Measurements from ENCODE around the gene UROD.
A peak's percentile ranks its signal among the peaks of the same experiment; 100 is the strongest.
"Not testable (repeated sequence)": the region's sequence is repeated elsewhere in the genome, so short reads cannot be mapped to it uniquely, and the experiment has no call there.

The UROD gene

DNA sequence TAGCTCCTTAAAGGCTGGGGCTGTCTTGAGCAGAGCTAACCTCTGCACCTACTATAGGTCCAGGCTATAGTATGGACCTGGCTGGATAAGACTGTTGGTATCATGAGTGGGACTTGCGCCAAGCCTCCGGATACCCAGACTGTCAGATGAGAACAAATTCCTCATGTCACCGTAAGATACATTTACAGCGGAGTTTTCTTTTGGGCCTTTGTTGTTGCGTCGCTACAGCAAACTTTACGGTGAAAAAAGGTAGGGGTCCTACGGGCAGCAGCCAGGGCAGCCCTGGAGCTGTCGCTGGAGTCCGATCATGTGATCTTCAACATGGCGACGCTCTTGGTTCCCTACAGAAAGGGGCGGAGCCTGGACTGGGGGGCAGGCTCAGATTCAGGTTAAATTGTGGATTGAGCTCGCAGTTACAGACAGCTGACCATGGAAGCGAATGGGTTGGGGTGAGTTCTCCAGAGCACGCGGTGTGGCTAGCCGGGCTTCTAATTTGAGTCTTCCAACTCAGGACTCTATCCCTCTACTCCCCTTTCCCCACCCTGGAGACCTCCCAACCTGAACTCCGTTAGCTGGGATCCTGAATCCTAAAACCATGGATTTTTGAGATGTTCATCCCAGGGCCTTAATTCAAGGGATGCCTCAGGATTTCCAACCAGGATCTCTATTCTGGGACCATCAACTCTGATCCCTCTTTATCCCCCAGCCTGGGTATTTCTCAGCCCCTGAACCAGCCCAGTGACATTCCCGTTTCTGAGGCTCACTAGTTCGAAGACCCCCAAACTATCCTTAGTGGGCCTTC lies at the start of gene UROD:
Gene UROD (plus strand): TSS at position 418 of the 802 bp plus-strand sequence. CDS start 12 bp downstream, at position 430.
- peak; percentile 93 for DNase-seq

DNA sequence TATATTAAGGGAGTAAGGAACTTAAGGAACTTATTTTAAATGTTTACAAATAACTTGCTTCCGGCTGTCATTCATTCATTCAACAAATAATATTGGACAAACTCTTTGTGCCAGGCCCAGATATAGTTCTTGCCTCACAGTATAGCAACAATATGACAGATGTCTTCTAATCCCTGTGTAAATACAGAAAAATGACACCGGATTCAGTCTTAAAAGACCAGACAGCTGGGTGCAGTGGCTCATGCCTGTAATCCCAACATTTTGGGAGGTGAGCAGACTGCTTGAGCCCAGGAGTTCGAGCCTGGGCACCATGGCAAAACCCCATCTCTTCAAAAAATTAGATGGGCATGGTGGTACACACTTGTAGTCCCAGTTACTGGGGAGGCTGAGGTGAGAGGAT lies 49.3 kb upstream of the UROD start:
- no peak for DNase-seq

DNA sequence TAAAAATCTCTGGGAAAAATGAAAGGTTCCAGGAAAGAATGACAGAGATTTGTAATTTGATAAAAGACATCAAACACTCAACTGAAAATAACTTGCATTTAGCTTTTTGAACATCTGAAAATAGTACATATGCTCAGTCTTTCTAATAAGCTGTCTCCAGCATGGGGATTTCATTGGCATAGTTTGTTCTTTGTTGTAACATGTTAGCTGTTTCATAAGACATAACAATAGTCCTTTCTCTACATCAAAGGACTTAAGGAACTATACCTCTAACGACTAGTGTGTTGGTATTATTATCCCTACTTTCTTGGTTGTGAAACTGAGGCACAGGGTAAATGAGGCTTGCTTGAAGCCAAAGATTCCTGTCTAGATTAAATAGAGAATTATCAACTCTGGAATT lies 47.7 kb upstream of the UROD start:
- DNase-seq: no peak

DNA sequence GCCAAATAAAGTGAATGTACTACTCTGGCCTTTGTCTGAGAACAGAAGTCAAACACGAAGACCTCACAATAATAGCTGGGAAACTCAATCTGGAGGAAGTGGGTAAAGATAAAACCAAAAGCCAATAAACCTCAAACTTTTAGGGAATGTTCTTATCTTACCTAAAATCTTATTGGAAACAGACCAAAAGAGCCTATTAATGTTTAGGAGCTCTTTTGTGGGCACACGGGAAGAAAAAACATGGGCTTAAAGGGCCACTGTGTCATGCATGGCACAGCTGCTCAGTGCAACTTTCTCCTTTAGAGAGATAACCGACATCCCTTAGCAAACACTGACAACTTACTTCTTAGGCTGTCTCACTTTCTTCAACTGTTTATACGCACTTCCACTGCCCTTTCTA lies 41.7 kb upstream of the UROD start:
- DNase-seq: no peak

DNA sequence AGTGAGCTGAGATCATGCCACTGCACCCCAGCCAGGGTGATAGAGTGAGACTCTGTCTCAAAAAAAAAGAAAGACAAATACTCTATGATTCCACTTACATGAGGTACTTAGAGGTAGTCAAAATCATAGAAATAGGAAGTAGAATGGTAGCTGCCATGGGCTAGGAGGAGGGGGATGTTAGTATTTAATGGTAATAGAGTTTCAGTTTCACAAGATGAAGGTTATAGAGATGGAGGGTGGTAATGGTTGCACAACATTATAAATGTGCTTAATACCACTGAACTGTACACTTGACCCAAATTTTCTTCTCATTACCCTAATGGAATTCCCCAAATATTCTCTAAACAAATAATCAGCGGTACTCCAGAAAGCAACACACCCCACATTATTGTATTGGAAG lies 38.4 kb upstream of the UROD start:
- no peak for DNase-seq

DNA sequence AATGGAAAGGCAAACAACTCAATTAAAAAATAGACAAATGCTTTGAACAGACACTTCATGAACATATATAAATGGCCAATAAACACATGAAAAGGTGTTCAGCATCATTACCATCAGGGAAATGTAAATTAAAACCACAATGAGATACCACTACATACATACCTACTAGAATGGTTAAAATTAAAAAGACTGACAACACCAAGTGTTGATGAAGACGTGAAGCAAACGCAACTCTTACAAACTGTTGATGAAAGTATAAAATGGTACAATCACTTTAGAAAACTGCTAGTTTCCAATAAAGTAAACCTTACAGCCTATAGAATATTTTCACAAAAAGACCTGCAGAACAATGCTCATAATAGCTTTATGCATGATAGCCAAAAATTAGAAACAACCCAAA lies 35.8 kb upstream of the UROD start:
- no peak for DNase-seq

DNA sequence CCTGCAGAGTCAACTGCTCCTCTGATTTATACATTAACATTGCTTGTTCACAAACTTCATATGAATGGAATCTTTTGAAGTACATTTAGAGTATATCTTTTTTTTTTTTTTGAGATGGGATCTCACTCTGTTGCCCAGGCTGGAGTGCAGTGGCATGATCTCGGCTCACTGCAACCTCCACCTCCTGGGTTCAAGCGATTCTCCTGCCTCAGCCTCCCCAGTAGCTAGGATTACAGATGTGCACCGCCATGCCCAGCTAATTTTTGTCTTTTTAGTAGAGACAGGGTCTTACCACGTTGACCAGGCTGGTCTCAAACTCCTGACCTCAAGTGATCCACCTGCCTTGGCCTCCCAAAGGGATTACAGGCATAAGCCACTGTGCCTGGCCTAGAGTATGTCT lies 34.7 kb upstream of the UROD start:
- not testable (repeated sequence) for DNase-seq

DNA sequence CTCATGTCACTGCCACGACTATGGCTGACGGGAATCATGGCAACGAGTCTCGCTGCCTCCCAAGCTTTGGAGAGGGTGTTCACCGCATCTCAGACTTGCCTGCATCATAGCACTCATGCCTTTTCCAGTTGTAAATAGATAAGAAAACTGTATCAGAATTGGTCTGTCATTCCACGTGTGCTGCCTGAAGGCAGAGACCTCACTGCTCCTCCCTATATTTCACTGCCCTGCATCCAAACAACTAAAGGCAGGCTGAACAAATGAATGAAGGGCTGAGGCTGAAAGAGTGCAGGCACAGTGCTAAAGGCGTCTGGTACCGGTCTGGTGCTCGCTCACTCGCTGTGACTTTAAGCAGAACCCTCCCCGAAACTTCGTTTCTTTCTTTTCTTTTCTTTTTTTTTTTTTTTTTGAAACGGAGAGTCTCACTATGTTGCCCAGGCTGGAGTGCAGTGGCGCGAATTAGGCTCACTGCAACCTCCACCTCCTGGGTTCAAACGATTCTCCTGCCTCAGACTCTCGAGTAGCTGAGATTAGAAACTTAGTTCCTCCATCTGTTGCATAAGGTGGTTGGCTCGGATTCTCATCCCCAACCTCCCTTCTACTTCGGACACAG lies 26.2 kb upstream of the UROD start:
- DNase-seq: no peak

DNA sequence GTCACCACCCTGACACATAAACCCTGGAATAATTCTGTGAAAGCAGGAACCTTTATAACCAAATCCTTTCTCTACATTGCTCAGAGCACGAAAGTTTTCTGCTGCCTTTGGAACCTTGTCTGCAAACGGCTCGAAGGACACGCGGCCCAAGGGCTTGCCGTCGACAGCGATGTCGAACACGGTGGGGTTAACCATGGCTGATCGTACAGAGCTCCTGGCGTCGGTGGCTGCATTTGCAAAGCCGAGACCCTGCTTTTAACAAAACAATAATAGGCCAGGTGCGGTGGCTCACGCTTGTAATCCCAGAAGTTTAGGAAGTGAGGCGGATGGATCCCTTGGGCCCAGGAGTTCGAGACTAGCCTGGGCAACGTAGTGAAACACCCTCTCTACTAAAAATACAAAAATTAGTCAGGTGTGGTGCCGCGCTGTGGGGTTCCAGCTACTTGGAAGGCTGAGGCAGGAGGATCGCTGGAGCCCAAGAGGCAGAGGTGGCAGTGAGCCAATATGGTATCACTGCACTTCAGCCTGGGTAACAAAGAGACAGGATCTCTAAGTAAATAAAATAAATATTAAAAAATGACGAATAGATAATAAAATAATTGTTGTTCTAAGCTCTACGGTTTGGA lies 23.4 kb upstream of the UROD start:
- DNase-seq: no peak

DNA sequence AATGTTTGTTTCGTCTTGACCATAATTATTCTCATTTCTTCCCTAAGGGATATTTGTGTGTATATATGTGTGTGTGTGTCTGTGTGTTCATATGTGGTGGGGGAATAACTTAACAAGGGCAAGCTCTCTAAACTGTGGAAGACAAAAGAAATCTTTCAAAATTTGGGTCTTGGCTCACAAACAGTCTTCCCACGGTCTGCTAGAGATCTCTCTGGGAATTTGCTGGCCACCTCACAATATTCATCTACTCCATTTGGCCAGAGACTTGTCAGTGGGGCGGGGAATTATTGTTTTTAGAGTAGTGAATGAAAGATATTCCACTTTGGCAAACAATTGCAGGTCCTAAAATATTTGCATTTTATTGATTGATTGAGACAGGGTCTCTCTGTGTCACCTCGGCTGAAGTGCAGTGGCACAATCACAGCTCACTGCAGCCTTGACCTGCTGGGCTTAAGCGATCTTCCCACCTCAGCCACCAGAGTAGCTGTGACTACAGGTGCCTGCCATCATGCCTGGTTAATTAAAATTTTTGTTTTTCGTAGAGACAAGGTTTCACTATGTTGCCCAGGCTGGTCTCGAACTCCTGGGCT lies 17.6 kb upstream of the UROD start:
- no peak for DNase-seq

DNA sequence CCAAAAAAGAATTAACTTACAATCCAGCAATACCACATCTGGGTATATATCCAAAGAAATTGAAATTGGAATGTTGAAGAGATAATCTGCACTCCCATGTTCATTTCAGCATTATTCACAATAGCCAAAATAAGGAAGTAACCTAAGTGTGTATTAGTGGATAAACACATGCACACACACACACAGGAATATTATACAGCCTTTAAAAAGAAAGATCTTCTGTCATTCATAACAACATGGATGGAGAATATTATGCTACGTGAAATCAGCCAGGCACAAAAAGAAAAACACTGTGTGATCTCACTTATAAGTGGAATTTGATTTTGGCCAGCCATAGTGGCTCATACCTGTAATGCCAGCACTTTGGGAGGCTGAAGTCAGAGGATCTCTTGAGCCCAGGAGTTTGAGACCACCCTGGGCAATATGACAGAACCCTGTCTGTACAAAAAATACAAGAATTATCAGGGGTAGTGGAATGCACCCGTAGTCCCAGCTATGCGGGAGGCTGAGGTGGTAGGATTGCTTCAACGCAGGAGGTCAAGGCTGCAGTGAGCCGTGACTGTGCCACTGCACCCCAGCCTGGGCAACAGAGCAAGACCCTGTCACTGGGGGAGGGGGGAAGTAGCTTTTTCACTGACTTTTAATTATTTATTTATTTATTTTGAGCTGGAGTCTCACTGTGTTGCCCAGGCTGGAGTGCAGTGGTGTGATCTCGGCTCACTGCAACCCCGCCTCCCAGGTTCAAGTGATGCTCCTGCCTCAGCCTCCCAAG lies 16.4 kb upstream of the UROD start:
- no peak for DNase-seq

DNA sequence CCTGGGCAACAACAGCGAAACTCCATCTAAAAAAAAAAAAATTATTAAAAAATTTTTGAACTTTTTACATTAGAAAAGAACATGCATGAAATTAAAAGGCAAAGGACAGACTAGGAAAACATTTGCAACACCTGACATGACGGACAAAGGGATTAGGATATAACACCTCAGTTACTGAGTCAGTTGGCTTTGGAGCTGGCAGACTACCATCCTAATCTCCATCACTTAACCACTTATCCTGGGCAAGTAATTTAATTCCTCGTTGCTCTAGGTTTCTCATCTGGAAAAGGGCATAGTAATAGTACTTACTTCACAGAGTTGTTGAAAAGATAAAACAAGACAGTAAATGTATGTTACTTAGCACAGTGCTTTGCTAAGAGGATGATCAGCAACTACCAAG lies 12.8 kb upstream of the UROD start:
- DNase-seq: no peak

DNA sequence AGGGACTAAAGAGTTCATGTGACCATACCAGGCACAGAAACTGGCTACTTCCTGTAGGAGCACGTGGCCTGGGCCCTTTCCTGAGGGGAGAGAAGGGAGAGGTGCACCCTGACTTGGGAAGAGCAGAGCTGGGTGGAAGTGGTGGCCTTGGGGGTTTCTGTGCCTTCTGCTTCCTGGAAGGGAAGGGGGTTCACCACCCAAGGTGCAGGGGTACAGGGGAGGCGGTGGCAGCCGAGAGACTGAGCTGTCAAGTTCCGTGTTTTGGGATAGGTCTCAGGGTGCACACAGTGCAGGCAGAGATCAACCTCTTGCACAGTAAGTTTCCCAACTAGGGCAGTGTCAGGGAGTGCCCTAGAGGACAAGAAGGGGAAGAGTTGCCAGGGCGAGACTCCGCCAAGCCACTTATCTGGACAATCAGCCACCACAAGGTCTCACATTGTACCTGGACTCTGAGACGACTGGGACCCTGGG lies 11.0 kb upstream of the UROD start:
- no peak for DNase-seq

DNA sequence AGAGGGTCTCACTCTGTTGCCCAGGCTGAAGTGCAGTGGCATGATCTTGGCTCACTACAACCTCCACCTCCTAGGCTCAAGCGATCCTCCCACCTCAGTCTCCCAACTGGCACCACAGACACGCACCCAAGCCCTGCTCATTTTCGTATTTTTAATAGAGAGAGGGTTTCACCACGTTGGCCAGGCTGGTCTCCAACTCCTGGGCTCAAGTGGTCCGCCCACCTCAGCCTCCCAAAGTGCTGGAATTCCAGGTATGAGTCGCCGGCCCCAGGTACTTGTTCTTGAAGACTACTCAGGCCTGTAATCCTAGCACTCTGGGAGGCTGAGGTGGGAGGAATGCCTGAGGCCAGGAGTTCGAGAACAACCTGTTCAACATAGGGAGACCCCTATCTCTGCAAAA lies 10.5 kb upstream of the UROD start:
- DNase-seq: not testable (repeated sequence)

DNA sequence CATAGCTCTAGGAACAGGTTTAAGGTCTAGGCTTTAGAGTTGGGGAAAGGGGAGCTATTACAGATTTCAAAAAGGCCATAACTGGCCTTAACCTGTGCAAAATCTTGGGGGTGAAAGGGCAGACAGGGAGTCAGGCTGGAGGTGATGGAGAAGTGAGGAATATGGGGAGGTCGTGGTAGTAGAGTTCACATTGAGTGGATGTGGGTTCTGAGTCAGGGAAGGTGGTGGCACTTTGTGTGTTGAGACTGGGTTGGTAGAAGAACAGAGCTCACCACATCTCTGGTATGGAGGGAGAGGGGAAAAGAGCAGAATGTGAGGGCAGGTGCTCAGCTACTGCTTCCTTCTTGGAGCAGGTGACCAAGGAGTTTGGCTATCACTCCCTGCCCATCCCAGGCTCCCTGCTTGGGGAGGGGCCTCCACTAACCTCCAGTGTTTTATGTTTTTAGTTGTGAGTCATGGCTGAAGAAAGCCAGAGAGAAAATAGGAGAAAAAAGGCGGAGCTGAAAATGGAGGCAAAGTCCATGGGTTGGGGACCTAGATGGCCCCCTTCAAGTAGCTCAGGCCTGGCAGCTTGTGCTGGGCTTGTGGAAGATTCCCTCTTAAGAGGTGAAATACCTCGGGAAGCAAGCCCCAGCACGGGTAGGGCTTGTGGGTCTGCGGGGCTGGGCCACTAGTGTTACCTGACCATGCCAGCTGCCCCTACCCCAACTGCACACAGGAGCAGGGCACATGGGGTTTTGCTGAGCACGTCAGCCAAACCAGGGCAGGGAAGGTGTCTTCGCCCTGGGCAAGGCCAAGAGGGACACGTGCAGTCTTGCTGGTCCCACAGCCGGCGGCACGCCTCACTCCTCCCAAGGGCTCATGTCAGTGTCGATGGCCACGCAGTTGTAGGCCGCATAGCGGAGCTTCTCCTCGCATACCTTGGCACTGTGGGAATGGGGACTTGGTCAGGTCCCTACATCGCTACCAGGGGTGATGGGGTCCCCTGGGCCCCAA lies 9.1 kb upstream of the UROD start:
- no peak for DNase-seq

DNA sequence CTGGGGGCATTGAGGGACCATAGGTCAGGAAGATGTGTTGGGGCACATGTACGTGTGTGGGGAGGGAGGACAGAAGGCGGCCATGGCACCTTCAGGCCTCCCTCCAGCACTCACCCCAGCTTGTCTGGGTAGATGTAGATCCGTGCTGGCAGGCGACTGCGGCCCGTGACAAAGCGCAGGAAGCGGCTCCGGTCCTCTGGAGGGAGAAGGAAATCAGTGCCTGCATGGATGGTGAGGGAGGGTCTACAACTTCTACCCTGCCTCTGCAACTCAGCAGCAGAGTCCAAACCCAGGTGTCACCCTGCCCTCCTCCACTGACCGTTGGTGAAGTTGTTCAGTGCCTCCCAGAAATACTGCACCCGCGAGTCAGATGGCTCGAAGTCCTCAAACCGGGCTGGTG lies 8.3 kb upstream of the UROD start:
- DNase-seq: no peak

DNA sequence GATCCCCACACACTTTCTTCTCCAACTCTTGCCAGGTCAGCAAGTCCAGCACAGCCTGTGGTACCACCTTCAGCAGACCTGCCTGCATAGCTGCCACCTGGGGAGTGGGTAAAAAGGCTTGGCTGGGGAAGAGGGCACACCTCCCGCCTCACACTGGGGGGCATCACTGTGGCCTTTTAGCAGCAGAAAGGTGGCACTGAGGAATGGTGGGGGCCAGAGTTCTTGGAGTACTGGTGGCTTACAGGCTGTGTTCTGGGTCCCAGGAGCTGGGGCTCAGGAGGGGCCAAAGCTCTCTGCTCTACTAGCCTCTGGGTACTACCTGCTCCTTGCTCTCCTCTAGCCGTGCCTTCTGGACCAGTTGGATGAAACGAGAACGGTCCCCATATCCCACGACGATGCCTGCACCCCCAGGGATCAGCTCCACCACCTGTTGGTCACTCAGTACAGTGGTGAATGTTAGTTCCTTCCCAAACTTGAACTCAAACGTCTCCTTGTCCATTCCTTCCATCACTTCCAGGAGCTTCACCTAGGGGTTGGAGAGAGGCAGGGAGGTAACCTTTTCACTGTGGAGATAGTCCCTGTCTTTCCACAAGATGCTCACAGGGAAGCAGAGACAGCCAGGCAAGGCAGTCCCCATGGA lies 7.7 kb upstream of the UROD start:
- DNase-seq: no peak

DNA sequence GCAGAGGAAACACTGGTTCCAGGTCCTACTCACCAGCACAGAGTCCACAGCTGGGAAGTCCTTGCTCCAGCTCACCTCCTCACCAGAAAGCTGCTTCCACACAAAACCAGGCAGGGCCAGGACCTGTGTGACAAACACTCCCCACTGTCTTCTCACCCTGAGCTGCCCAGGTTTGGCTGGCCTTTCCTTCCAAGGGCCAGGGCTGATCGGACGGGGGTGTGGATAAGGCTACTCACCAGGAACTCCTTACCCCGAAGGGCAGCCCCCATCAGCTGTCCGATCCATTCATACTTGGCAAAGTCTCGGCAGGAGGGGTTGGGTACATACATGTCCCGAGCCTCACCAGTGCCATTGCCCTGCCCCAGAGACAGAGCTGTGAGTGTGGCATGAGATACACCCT lies 6.3 kb upstream of the UROD start:
- no peak for DNase-seq

DNA sequence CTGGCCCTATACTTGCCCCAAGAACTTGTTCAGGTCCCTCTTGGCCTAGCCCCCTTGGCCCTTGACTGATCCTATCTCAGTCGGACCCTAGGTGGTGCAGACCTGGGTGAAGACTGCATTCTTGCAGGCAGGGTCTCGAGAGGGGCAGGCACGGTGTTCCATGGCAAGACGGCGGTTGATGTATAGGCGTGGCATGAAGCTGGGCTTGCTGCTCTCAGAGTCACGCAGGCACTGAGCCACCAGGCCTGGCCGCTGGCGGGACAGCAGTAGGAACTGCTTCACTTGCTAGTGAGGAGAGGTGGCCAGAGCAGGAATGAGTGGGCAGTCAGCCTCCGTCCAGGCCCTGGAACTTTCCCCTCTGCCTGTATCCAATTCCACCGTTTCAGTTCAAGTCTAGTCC lies 4.7 kb upstream of the UROD start:
- DNase-seq: no peak

DNA sequence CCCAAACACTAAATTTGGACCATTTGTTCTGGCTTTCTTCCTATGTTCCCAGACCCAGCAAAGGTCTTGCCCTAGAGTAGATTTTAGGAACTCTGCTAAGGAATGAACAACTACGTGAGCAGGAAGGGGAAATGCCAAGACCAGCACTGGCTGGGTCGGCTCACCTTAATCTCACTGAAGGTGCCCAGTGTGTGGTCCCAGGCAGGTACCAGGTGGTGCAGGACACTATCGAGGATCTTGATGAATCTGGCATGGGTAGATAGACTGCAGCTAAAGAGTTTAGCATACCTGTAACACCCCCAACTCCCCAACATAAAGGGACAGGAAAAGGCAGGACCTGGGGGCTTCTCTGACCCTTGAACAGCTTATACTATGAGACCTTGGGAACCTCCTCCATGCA lies 4.0 kb upstream of the UROD start:
- no peak for DNase-seq

DNA sequence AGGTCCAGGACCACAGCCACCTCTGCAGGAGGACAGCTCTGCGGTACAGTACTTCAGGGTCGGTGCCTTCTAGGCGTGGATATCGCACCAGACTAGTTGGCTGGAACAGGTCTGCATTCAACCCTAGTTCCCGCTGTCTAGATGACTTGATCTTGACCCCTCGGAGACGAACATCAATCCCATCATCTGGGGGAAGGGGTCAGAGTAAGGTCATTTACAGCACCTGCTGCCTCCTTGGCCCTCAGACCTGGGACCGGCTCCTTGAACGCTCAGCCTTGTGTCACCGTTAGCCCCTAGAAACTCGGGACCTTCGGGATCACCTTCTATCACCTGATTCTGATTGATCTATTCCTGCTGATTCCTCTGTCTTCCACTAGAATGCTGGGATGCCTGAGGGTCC lies 3.5 kb upstream of the UROD start:
- no peak for DNase-seq
